Liver (tissue), 9 donors: ENCODE results near the gene KMT5B. TPM values are rescaled to one million over a fixed set of nuclear protein-coding genes. Genes with fewer than 3 reads are reported as not detected.

Experiments
- DNase-seq: peaks from one replicate; pipeline ENCODE4 v3.0.0-alpha.2; 2017; ENCODE audit warnings: low spot score
- H3K27ac ChIP-seq, 2 donors: one replicate each; pipeline ENCODE4 v1.7.0; 2013; ENCODE audit warnings: inconsistent platforms in 2 of 2, low read length in 2 of 2, control low read depth in 1 of 2, low read depth in 1 of 2, mild to moderate bottlenecking in 1 of 2
- H3K27me3 ChIP-seq, 4 donors: one replicate each; pipeline versions ENCODE4 v1.6.1 to v1.7.0; 2013; ENCODE audit warnings: low read length in 3 of 4, inconsistent platforms in 1 of 4, mild to moderate bottlenecking in 1 of 4, moderate library complexity in 1 of 4; ENCODE audit not compliant: control insufficient read depth in 4 of 4, insufficient read depth in 4 of 4
- H3K36me3 ChIP-seq, 4 donors: one replicate each; pipeline versions ENCODE4 v1.6.1 to v1.7.0; 2013; ENCODE audit warnings: low read length in 3 of 4, mild to moderate bottlenecking in 3 of 4, low read depth in 1 of 4, moderate library complexity in 1 of 4; ENCODE audit not compliant: control insufficient read depth in 4 of 4, insufficient read depth in 3 of 4
- H3K4me1 ChIP-seq, 4 donors: one replicate each; pipeline versions ENCODE4 v1.6.1 to v1.7.0; 2013; ENCODE audit warnings: low read length in 3 of 4, mild to moderate bottlenecking in 3 of 4, moderate library complexity in 1 of 4; ENCODE audit not compliant: control insufficient read depth in 4 of 4, insufficient read depth in 4 of 4
- H3K4me3 ChIP-seq, 3 donors: one replicate each; pipeline versions ENCODE4 v1.6.1 to v1.7.0; 2013; ENCODE audit warnings: low read length in 3 of 3, control low read depth in 1 of 3, low read depth in 1 of 3, mild to moderate bottlenecking in 1 of 3
- H3K9ac ChIP-seq, 2 donors: one replicate each; pipeline ENCODE4 v1.7.0; 2013; ENCODE audit warnings: low read length in 2 of 2, mild to moderate bottlenecking in 2 of 2, moderate library complexity in 2 of 2, control low read depth in 1 of 2, low read depth in 1 of 2
- H3K9me3 ChIP-seq, 4 donors: one replicate each; pipeline versions ENCODE4 v1.6.1 to v1.7.0; 2013; ENCODE audit warnings: low read length in 3 of 4; ENCODE audit not compliant: control insufficient read depth in 4 of 4
- EGR1 ChIP-seq, 2 donors: IDR thresholded peaks; 2 replicates each; pipeline ENCODE4 v1.6.1; 2016 to 2018; ENCODE audit warnings: antibody characterized with exemption in 2 of 2, low read depth in 2 of 2
- FOXA1 ChIP-seq: IDR thresholded peaks from 2 replicates; pipeline ENCODE4 v1.6.1; 2016; ENCODE audit warnings: antibody characterized with exemption
- FOXA2 ChIP-seq: IDR thresholded peaks from 2 replicates; pipeline ENCODE4 v1.6.1; 2016; ENCODE audit warnings: antibody characterized with exemption
- GABPA ChIP-seq, 2 donors: IDR thresholded peaks in 1 of 2; conservative IDR thresholded peaks in 1 of 2; 2 replicates each; pipeline ENCODE4 v1.6.1; 2016; ENCODE audit warnings: antibody characterized with exemption in 2 of 2, mild to moderate bottlenecking in 1 of 2, moderate library complexity in 1 of 2
- HNF4A ChIP-seq, 2 donors: conservative IDR thresholded peaks; 2 replicates each; pipeline ENCODE4 v1.6.1; 2016; ENCODE audit warnings: antibody characterized with exemption in 2 of 2, mild to moderate bottlenecking in 2 of 2
- HNF4G ChIP-seq: IDR thresholded peaks from 2 replicates; pipeline ENCODE4 v1.6.1; 2016; ENCODE audit warnings: antibody characterized with exemption
- JUND ChIP-seq, 2 donors: IDR thresholded peaks; 2 replicates each; pipeline ENCODE4 v1.6.1; 2016; ENCODE audit warnings: antibody characterized with exemption in 2 of 2
- NR2F2 ChIP-seq: IDR thresholded peaks from 2 replicates; pipeline ENCODE4 v1.6.1; 2016; ENCODE audit warnings: antibody characterized with exemption
- RAD21 ChIP-seq, 2 donors: IDR thresholded peaks; 2 replicates each; pipeline ENCODE4 v1.6.1; 2016; ENCODE audit warnings: antibody characterized with exemption in 2 of 2, mild to moderate bottlenecking in 2 of 2
- RXRA ChIP-seq, 2 donors: IDR thresholded peaks; 2 replicates each; pipeline ENCODE4 v1.6.1; 2017 to 2018; ENCODE audit warnings: antibody characterized with exemption in 2 of 2, mild to moderate bottlenecking in 1 of 2
- SP1 ChIP-seq: IDR thresholded peaks from 2 replicates; pipeline ENCODE4 v1.6.1; 2018; ENCODE audit warnings: antibody characterized with exemption, mild to moderate bottlenecking
- TAF1 ChIP-seq: conservative IDR thresholded peaks from 2 replicates; pipeline ENCODE4 v1.6.1; 2016; ENCODE audit warnings: antibody characterized with exemption, mild to moderate bottlenecking
- YY1 ChIP-seq: IDR thresholded peaks from 2 replicates; pipeline ENCODE4 v1.6.1; 2016; ENCODE audit warnings: antibody characterized with exemption, mild to moderate bottlenecking
- WGBS: extraction: QIAGEN DNeasy Blood & Tissue Kit; methylation state at CpG from one replicate; pipeline ENCODE4 v1.1.7; 2013; 5-methylcytosine and 5-hydroxymethylcytosine counted together
- polyA plus RNA-seq, 2 donors: library from polyadenylated mRNA; stranded (reverse) in 1 of 2; unstranded in 1 of 2; fragments of 200-250 nt in 1 of 2; fragments of >200 nt in 1 of 2; fragmentation: Nextera tagmentation in 1 of 2; extraction: Ambion mirVana in 1 of 2; gene quantifications; one replicate each; pipeline versions ENCODE4 v1.2.1 to v1.2.3, GENCODE V29; 2013 to 2015
- total RNA-seq, 2 donors: library from RNA; depleted of rRNA; stranded (reverse); fragments of >200 nt; gene quantifications; one replicate each; pipeline ENCODE4 v1.2.3, GENCODE V29; 2014
- TF ChIP-seq, protein P1 (sequence below): fragments of 150-350 bp; IDR thresholded peaks from 2 replicates; pipeline ENCODE4 v1.5.1; 2017; ENCODE audit warnings: improper control_type of control experiment, low read depth, low read length; ENCODE audit not compliant: missing input control
- TF ChIP-seq, protein P2 (sequence below): IDR thresholded peaks from 2 replicates; pipeline ENCODE4 v1.6.1; 2016; ENCODE audit warnings: antibody characterized with exemption
- TF ChIP-seq, protein P3 (sequence below): IDR thresholded peaks from 2 replicates; pipeline ENCODE4 v1.6.1; 2016; ENCODE audit warnings: antibody characterized with exemption
- TF ChIP-seq, protein P4 (sequence below): IDR thresholded peaks from 2 replicates; pipeline ENCODE4 v1.6.1; 2016; ENCODE audit warnings: antibody characterized with exemption
- TF ChIP-seq, protein P5 (sequence below): IDR thresholded peaks from 2 replicates; pipeline ENCODE4 v1.6.1; 2016; ENCODE audit warnings: antibody characterized with exemption, mild to moderate bottlenecking
- donor health status: healthy.
- donor health status: healthy.
- donor health status: healthy.
- donor health status: healthy.
- donor health status: healthy.

KMT5B gene
- total and polyA plus RNA-seq, 4 donors: 8.7 to 33.8 (median 14.8) TPM

DNA sequence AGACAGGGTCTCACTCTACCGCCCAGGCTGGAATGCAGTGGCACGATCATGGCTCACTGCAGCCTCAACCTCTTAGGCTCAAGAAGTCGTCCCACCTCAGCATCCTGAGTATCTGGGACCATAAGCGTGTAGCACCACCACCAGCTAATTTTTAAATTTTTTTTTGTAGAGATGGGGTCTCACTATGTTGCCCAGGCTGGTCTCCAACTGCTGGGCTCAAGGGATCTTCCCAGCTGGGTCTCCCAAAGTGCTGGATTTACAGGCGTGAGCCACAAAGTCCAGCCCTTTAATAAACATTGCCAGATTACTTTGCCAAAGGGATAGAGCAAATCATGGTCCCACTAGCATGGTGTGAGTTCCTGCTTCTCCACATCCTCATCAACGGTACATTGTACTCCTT lies 45.6 kb downstream of the KMT5B start:
- Histone ChIP-seq H3K27ac (no peak overlapping the region), H3K36me3 (peaks cover 7 to 45% (median 29%) of the 10 kb centered on the region in 4 donors), H3K4me1 (peaks cover 3 to 41% (median 35%) of the 10 kb centered on the region in 4 donors), H3K27me3 (no peaks in the 10 kb centered on the region), H3K9me3 (no peaks in the 10 kb centered on the region), H3K4me3 (no peak overlapping the region), H3K9ac (no peak overlapping the region)
- TF ChIP-seq, protein P1, sequence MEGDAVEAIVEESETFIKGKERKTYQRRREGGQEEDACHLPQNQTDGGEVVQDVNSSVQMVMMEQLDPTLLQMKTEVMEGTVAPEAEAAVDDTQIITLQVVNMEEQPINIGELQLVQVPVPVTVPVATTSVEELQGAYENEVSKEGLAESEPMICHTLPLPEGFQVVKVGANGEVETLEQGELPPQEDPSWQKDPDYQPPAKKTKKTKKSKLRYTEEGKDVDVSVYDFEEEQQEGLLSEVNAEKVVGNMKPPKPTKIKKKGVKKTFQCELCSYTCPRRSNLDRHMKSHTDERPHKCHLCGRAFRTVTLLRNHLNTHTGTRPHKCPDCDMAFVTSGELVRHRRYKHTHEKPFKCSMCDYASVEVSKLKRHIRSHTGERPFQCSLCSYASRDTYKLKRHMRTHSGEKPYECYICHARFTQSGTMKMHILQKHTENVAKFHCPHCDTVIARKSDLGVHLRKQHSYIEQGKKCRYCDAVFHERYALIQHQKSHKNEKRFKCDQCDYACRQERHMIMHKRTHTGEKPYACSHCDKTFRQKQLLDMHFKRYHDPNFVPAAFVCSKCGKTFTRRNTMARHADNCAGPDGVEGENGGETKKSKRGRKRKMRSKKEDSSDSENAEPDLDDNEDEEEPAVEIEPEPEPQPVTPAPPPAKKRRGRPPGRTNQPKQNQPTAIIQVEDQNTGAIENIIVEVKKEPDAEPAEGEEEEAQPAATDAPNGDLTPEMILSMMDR: no peak
- TF ChIP-seq HNF4A (conservative IDR thresholded peaks at IDR 0.05) (no peak), FOXA1 (no peak), EGR1 (IDR thresholded peaks at IDR 0.05; ENCODE audit: low read depth in 2 of 2) (no peak)
- TF ChIP-seq, protein P2, sequence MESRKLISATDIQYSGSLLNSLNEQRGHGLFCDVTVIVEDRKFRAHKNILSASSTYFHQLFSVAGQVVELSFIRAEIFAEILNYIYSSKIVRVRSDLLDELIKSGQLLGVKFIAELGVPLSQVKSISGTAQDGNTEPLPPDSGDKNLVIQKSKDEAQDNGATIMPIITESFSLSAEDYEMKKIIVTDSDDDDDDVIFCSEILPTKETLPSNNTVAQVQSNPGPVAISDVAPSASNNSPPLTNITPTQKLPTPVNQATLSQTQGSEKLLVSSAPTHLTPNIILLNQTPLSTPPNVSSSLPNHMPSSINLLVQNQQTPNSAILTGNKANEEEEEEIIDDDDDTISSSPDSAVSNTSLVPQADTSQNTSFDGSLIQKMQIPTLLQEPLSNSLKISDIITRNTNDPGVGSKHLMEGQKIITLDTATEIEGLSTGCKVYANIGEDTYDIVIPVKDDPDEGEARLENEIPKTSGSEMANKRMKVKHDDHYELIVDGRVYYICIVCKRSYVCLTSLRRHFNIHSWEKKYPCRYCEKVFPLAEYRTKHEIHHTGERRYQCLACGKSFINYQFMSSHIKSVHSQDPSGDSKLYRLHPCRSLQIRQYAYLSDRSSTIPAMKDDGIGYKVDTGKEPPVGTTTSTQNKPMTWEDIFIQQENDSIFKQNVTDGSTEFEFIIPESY: no peak
- TF ChIP-seq, protein P3, sequence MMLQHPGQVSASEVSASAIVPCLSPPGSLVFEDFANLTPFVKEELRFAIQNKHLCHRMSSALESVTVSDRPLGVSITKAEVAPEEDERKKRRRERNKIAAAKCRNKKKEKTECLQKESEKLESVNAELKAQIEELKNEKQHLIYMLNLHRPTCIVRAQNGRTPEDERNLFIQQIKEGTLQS: no peak
- TF ChIP-seq, protein P4, sequence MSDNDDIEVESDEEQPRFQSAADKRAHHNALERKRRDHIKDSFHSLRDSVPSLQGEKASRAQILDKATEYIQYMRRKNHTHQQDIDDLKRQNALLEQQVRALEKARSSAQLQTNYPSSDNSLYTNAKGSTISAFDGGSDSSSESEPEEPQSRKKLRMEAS: no peak
- DNase-seq: no peak
- 86% methylated on average over 6 of the region's 6 CpGs for WGBS

DNA sequence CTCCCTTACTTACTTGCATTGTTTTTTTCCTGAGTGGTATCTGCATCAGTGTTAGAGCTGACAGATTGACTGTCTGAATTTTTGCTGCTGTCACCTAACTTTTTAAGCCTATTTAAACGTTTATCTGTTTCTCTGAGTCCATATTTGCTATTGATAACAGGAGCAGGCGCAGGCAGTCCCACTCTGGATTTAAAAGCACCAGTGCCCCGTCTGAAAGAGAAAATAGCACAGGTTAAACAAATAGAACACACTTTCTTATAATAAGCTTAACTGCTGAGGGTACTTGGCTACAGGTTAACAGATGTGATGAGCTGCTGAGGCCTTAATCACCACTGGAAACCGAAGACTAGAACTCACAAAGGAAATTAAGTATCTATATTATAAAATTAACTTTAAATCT lies 46.1 kb downstream of the KMT5B start:
- H3K27ac ChIP-seq: no peak overlapping the region
- 39% methylated on average over 4 of the region's 4 CpGs for WGBS
- H3K4me3 ChIP-seq: no peak overlapping the region
- H3K4me1 ChIP-seq: peaks cover 3 to 41% (median 35%) of the 10 kb centered on the region in 4 donors
- TF ChIP-seq, protein P4: no peak
- TF ChIP-seq JUND (IDR thresholded peaks at IDR 0.05): no peak
- TF ChIP-seq, protein P1: no peak
- TF ChIP-seq RXRA (IDR thresholded peaks at IDR 0.05): no peak
- TF ChIP-seq NR2F2: no peak
- no peak for TF ChIP-seq EGR1 (IDR thresholded peaks at IDR 0.05; ENCODE audit: low read depth in 2 of 2)
- TF ChIP-seq HNF4G: no peak
- TF ChIP-seq FOXA2: no peak
- TF ChIP-seq GABPA (IDR thresholded peaks at IDR 0.05 in 1 of 2, conservative IDR thresholded peaks at IDR 0.05 in 1 of 2): no peak
- TF ChIP-seq TAF1: no peak
- no peak for TF ChIP-seq SP1
- TF ChIP-seq, protein P2: no peak
- TF ChIP-seq YY1: no peak
- TF ChIP-seq RAD21 (IDR thresholded peaks at IDR 0.05): no peak
- TF ChIP-seq, protein P5, sequence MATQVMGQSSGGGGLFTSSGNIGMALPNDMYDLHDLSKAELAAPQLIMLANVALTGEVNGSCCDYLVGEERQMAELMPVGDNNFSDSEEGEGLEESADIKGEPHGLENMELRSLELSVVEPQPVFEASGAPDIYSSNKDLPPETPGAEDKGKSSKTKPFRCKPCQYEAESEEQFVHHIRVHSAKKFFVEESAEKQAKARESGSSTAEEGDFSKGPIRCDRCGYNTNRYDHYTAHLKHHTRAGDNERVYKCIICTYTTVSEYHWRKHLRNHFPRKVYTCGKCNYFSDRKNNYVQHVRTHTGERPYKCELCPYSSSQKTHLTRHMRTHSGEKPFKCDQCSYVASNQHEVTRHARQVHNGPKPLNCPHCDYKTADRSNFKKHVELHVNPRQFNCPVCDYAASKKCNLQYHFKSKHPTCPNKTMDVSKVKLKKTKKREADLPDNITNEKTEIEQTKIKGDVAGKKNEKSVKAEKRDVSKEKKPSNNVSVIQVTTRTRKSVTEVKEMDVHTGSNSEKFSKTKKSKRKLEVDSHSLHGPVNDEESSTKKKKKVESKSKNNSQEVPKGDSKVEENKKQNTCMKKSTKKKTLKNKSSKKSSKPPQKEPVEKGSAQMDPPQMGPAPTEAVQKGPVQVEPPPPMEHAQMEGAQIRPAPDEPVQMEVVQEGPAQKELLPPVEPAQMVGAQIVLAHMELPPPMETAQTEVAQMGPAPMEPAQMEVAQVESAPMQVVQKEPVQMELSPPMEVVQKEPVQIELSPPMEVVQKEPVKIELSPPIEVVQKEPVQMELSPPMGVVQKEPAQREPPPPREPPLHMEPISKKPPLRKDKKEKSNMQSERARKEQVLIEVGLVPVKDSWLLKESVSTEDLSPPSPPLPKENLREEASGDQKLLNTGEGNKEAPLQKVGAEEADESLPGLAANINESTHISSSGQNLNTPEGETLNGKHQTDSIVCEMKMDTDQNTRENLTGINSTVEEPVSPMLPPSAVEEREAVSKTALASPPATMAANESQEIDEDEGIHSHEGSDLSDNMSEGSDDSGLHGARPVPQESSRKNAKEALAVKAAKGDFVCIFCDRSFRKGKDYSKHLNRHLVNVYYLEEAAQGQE: no peak
- TF ChIP-seq HNF4A (conservative IDR thresholded peaks at IDR 0.05): no peak
- peaks cover 7 to 44% (median 28%) of the 10 kb centered on the region in 4 donors for H3K36me3 ChIP-seq
- H3K9ac ChIP-seq: no peak overlapping the region
- no peaks in the 10 kb centered on the region for H3K27me3 ChIP-seq
- H3K9me3 ChIP-seq: no peaks in the 10 kb centered on the region
- DNase-seq: no peak
